ENCODE results near the gene ELP4.
"Not testable (repeated sequence)": the region's sequence is repeated elsewhere in the genome, so short reads cannot be mapped to it uniquely, and the experiment has no call there.

ELP4 gene

DNA sequence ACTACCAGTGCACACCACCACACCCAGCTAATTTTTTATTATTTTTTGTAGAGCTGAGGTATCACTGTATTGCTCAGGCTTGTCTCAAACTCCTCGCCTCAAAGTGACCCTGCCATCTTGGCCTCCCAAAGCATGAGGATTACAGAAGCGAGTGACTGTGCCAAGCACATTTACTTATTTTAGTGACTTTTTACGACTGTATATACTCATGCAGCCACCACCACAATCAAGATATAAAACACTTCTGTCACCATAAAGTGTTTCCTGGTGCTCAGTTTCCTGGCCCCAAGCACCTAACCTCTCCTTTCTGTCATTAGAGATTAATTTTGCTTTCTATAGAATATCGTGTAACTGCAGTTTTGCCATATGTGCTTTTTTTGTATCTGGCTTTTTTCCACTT, 25.9 kb downstream of the ELP4 start:
- POLR2A ChIA-PET: no interaction called here
- 89% methylated on average over 3 of the region's 4 CpGs for WGBS (ENCODE audit: insufficient coverage)

DNA sequence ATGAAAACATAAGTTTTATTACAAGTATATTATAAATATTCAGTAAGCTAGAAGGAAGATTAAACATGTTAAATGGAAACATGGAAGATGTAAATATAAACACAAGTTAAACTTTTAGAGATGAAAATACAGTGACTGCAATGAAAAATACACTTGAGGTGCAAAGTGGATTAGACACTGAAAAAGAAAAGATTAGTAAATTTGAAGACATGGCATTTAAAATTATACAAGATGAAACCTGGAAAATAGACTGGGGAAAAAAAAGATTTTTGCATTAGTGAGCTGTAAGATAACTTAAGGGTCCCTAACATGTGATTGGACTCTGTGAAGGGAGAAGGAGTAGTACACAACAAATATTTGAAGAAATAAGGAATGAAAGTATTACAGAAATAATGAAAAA, 33.3 kb downstream of the ELP4 start:
- Histone ChIP-seq H3K36me3 (ENCODE audit: control insufficient read depth in 4 of 4, insufficient read depth in 4 of 4, low read length in 3 of 4) (peaks cover 6 to 35% (median 9%) of the 10 kb centered on the region in 4 experiments), H3K4me1 (ENCODE audit: control extremely low read depth in 1 of 4, control insufficient read depth in 4 of 4, insufficient read depth in 4 of 4, low read length in 3 of 4) (no peaks in the 10 kb centered on the region), H3K9me3 (ENCODE audit: control extremely low read depth in 1 of 5, control insufficient read depth in 4 of 5, insufficient read depth in 2 of 5, low read depth in 1 of 5, low read length in 4 of 5) (peaks cover 0 to 11% (median 3%) of the 10 kb centered on the region in 5 experiments), H3K27me3 (replicated peaks in 2 of 5; ENCODE audit: control insufficient read depth in 4 of 5, insufficient read depth in 5 of 5, low read length in 4 of 5) (no peaks in the 10 kb centered on the region), H3K27ac (ENCODE audit: insufficient read depth in 1 of 2, low read depth in 1 of 2, low read length in 2 of 2, poor library complexity in 1 of 2, severe bottlenecking in 2 of 2) (no peak overlapping the region), H3K4me3 (ENCODE audit: control insufficient read depth in 1 of 7, extremely low read depth in 1 of 7, insufficient read depth in 4 of 7, low read depth in 2 of 7, low read length in 6 of 7) (no peak overlapping the region)
- ChIA-PET CTCF (no interaction called here), POLR2A (no interaction called here)
- DNase-seq: no peak

More for the DNA sequence above, 25.9 kb downstream of the ELP4 start:
- H3K36me3 ChIP-seq (ENCODE audit: control insufficient read depth in 4 of 4, insufficient read depth in 4 of 4, low read length in 3 of 4): peaks cover 0 to 5% (median 3%) of the 10 kb centered on the region in 4 experiments
- no peaks in the 10 kb centered on the region for H3K9me3 ChIP-seq (ENCODE audit: control extremely low read depth in 1 of 5, control insufficient read depth in 4 of 5, insufficient read depth in 2 of 5, low read depth in 1 of 5, low read length in 4 of 5)
- CTCF ChIA-PET: no interaction called here
- no peak for DNase-seq
- H3K27me3 ChIP-seq (replicated peaks in 2 of 5; ENCODE audit: control insufficient read depth in 4 of 5, insufficient read depth in 5 of 5, low read length in 4 of 5): no peaks in the 10 kb centered on the region
- no peaks in the 10 kb centered on the region for H3K4me1 ChIP-seq (ENCODE audit: control extremely low read depth in 1 of 4, control insufficient read depth in 4 of 4, insufficient read depth in 4 of 4, low read length in 3 of 4)
- no peak overlapping the region for H3K27ac ChIP-seq (ENCODE audit: insufficient read depth in 1 of 2, low read depth in 1 of 2, low read length in 2 of 2, poor library complexity in 1 of 2, severe bottlenecking in 2 of 2)
- no peak overlapping the region for H3K4me3 ChIP-seq (ENCODE audit: control insufficient read depth in 1 of 7, extremely low read depth in 1 of 7, insufficient read depth in 4 of 7, low read depth in 2 of 7, low read length in 6 of 7)

DNA sequence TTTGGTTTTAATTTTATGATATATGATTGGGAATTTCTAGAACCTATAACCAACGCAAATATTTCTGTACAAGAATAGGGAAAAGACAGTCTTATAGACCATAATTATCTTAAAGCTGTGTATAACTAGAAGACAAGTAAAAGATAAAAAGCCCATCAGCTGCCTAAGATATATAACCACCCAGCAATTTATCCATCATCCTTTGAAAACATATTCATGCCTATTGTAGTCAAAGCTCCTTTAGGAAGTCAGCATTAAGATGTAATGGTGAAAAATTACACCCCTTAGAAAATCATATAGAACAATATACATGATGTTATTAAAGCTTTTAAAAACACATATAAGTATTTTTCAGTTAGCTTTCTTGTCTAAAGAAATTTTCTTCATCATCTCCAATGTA, 46.4 kb downstream of the ELP4 start:
- no peak overlapping the region for H3K27ac ChIP-seq (ENCODE audit: insufficient read depth in 1 of 2, low read depth in 1 of 2, low read length in 2 of 2, poor library complexity in 1 of 2, severe bottlenecking in 2 of 2)
- H3K36me3 ChIP-seq (ENCODE audit: control insufficient read depth in 4 of 4, insufficient read depth in 4 of 4, low read length in 3 of 4): no peaks in the 10 kb centered on the region
- no peaks in the 10 kb centered on the region for H3K27me3 ChIP-seq (replicated peaks in 2 of 5; ENCODE audit: control insufficient read depth in 4 of 5, insufficient read depth in 5 of 5, low read length in 4 of 5)
- peaks cover 0 to 3% (median 0%) of the 10 kb centered on the region in 5 experiments for H3K9me3 ChIP-seq (ENCODE audit: control extremely low read depth in 1 of 5, control insufficient read depth in 4 of 5, insufficient read depth in 2 of 5, low read depth in 1 of 5, low read length in 4 of 5)
- ChIA-PET POLR2A (no interaction called here), CTCF (no interaction called here)
- no peak for DNase-seq
- WGBS (ENCODE audit: insufficient coverage): no CpG with 5 or more reads among the region's 1 CpG
- no peaks in the 10 kb centered on the region for H3K4me1 ChIP-seq (ENCODE audit: control extremely low read depth in 1 of 4, control insufficient read depth in 4 of 4, insufficient read depth in 4 of 4, low read length in 3 of 4)
- H3K4me3 ChIP-seq (ENCODE audit: control insufficient read depth in 1 of 7, extremely low read depth in 1 of 7, insufficient read depth in 4 of 7, low read depth in 2 of 7, low read length in 6 of 7): no peak overlapping the region

DNA sequence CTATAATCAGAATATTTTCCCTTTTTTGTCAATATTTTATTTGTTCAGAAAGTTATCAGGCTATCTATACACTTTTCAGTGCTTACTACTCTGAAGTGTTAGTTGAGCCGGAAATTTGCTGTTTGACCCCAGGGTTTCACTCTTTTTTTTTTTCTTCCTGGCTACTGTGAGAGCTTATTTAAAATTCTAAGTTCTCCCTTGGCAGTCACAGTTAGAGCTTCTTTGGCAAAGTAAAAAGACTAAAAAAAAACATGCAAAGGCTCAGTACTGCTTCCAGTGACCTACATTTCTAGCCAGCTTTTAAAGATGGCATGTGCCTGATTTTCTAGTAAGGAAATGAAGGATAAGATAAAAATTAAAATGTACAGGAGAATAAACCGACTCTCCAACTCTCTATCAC, 48.4 kb downstream of the ELP4 start:
- Histone ChIP-seq H3K4me1 (ENCODE audit: control extremely low read depth in 1 of 4, control insufficient read depth in 4 of 4, insufficient read depth in 4 of 4, low read length in 3 of 4) (no peaks in the 10 kb centered on the region), H3K27ac (ENCODE audit: insufficient read depth in 1 of 2, low read depth in 1 of 2, low read length in 2 of 2, poor library complexity in 1 of 2, severe bottlenecking in 2 of 2) (no peak overlapping the region), H3K36me3 (ENCODE audit: control insufficient read depth in 4 of 4, insufficient read depth in 4 of 4, low read length in 3 of 4) (no peaks in the 10 kb centered on the region), H3K9me3 (ENCODE audit: control extremely low read depth in 1 of 5, control insufficient read depth in 4 of 5, insufficient read depth in 2 of 5, low read depth in 1 of 5, low read length in 4 of 5) (peaks cover 0 to 3% (median 0%) of the 10 kb centered on the region in 5 experiments), H3K27me3 (replicated peaks in 2 of 5; ENCODE audit: control insufficient read depth in 4 of 5, insufficient read depth in 5 of 5, low read length in 4 of 5) (no peaks in the 10 kb centered on the region), H3K4me3 (ENCODE audit: control insufficient read depth in 1 of 7, extremely low read depth in 1 of 7, insufficient read depth in 4 of 7, low read depth in 2 of 7, low read length in 6 of 7) (no peak overlapping the region)
- 57% methylated on average over 1 of the region's 2 CpGs for WGBS (ENCODE audit: insufficient coverage)
- ChIA-PET CTCF (interaction anchor here (0.6 kb wide), 1 partner anchor 293 kb away, joined by 3 read pairs; no protein-coding TSS in a partner anchor), POLR2A (no interaction called here)
- no peak for DNase-seq

DNA sequence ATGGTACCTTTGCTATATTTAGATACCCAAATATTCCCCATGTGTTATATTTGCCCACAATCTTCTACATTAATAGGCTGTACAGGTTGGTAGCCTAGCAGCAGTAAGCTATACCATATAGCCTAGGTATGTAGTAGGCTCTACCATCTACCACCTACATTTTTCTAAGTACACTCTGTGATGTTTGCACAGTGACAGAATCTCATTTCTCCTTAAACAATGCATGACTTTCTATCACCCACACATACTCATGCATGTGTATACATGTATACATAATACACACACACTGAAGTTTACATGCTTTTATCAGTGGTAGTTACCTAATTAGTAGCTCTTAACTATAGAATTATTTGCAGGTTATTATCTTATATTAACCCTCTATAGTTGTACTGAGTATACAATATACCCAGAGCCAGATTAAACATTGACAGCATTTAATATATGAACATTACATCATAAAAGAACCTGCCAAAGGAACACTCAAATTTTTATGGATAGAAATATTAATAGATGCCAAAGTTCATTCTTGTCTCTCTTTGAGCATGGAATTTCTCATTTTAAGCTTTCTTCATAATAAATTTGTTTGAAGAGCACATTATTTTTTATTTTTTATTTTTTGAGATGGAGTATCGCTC, 51.4 kb downstream of the ELP4 start:
- ChIA-PET CTCF (no interaction called here), POLR2A (no interaction called here)
- DNase-seq: no peak
- no peaks in the 10 kb centered on the region for H3K4me1 ChIP-seq (ENCODE audit: control extremely low read depth in 1 of 4, control insufficient read depth in 4 of 4, insufficient read depth in 4 of 4, low read length in 3 of 4)
- no peak overlapping the region for H3K27ac ChIP-seq (ENCODE audit: insufficient read depth in 1 of 2, low read depth in 1 of 2, low read length in 2 of 2, poor library complexity in 1 of 2, severe bottlenecking in 2 of 2)
- H3K27me3 ChIP-seq (replicated peaks in 2 of 5; ENCODE audit: control insufficient read depth in 4 of 5, insufficient read depth in 5 of 5, low read length in 4 of 5): no peaks in the 10 kb centered on the region
- no CpG with 5 or more reads among the region's 1 CpG for WGBS (ENCODE audit: insufficient coverage)
- H3K9me3 ChIP-seq (ENCODE audit: control extremely low read depth in 1 of 5, control insufficient read depth in 4 of 5, insufficient read depth in 2 of 5, low read depth in 1 of 5, low read length in 4 of 5): peaks cover 0 to 3% (median 0%) of the 10 kb centered on the region in 5 experiments
- no peak overlapping the region for H3K4me3 ChIP-seq (ENCODE audit: control insufficient read depth in 1 of 7, extremely low read depth in 1 of 7, insufficient read depth in 4 of 7, low read depth in 2 of 7, low read length in 6 of 7)
- no peaks in the 10 kb centered on the region for H3K36me3 ChIP-seq (ENCODE audit: control insufficient read depth in 4 of 4, insufficient read depth in 4 of 4, low read length in 3 of 4)

DNA sequence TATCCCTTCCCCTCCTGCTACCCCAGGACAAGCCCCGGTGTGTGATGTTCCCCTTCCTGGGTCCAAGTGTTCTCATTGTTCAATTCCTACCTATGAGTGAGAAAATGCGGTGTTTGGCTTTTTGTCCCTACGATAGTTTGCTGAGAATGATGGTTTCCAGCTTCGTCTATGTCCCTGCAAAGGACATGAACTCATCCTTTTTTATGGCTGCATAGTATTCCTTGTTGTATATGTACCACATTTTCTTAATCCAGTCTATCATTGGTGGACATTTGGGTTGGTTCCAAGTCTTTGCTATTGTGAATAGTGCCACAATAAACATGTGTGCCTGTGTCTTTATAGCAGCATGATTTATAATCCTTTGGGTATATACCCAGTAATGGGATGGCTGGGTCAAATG, 55.0 kb downstream of the ELP4 start:
- DNase-seq; H3K27ac ChIP-seq (ENCODE audit: insufficient read depth in 1 of 2, low read depth in 1 of 2, low read length in 2 of 2, poor library complexity in 1 of 2, severe bottlenecking in 2 of 2); H3K36me3 ChIP-seq (ENCODE audit: control insufficient read depth in 4 of 4, insufficient read depth in 4 of 4, low read length in 3 of 4); H3K9me3 ChIP-seq (ENCODE audit: control extremely low read depth in 1 of 5, control insufficient read depth in 4 of 5, insufficient read depth in 2 of 5, low read depth in 1 of 5, low read length in 4 of 5); POLR2A ChIA-PET; H3K4me3 ChIP-seq (ENCODE audit: control insufficient read depth in 1 of 7, extremely low read depth in 1 of 7, insufficient read depth in 4 of 7, low read depth in 2 of 7, low read length in 6 of 7); H3K4me1 ChIP-seq (ENCODE audit: control extremely low read depth in 1 of 4, control insufficient read depth in 4 of 4, insufficient read depth in 4 of 4, low read length in 3 of 4); H3K27me3 ChIP-seq (replicated peaks in 2 of 5; ENCODE audit: control insufficient read depth in 4 of 5, insufficient read depth in 5 of 5, low read length in 4 of 5); CTCF ChIA-PET: not testable (repeated sequence)
- 87% methylated on average over 3 of the region's 4 CpGs for WGBS (ENCODE audit: insufficient coverage)

DNA sequence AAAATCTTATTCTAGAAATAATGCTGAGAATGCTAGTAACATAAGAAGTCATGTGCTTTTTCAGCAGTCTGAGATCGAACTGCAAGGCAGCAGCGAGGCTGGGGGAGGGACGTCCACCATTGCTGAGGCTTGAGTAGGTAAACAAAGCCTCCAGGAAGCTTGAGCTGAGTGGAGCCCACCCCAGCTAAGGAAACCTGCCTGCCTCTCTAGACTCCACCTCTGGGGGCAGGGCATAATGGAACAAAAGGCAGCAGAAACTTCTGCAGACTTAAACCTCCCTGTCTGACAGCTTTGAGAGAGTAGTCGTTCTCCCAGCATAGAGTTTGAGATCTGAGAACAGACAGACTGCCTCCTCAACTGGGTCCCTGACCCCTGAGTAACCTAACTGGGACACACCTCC, 64.6 kb downstream of the ELP4 start:
- POLR2A ChIA-PET: interaction anchor here (0.7 kb wide), 1 partner anchor 12 kb away, joined by 3 read pairs; no protein-coding TSS in a partner anchor
- H3K27me3 ChIP-seq (replicated peaks in 2 of 5; ENCODE audit: control insufficient read depth in 4 of 5, insufficient read depth in 5 of 5, low read length in 4 of 5); H3K4me1 ChIP-seq (ENCODE audit: control extremely low read depth in 1 of 4, control insufficient read depth in 4 of 4, insufficient read depth in 4 of 4, low read length in 3 of 4); H3K4me3 ChIP-seq (ENCODE audit: control insufficient read depth in 1 of 7, extremely low read depth in 1 of 7, insufficient read depth in 4 of 7, low read depth in 2 of 7, low read length in 6 of 7); DNase-seq; H3K9me3 ChIP-seq (ENCODE audit: control extremely low read depth in 1 of 5, control insufficient read depth in 4 of 5, insufficient read depth in 2 of 5, low read depth in 1 of 5, low read length in 4 of 5); CTCF ChIA-PET; H3K36me3 ChIP-seq (ENCODE audit: control insufficient read depth in 4 of 4, insufficient read depth in 4 of 4, low read length in 3 of 4); H3K27ac ChIP-seq (ENCODE audit: insufficient read depth in 1 of 2, low read depth in 1 of 2, low read length in 2 of 2, poor library complexity in 1 of 2, severe bottlenecking in 2 of 2): not testable (repeated sequence)
- WGBS (ENCODE audit: insufficient coverage): 97% methylated on average over 4 of the region's 4 CpGs
